PC-9 (cell line): Measurements from ENCODE around the gene BARD1. TPM values are rescaled to one million over a fixed set of nuclear protein-coding genes. Genes with fewer than 3 reads are reported as not detected.

Experiments used
- BruUV-seq: library from RNA; stranded (reverse); fragments of 400-500 nt; replicated peaks from 2 replicates; lab custom pipeline; 2021; lab: Mats Ljungman, UMichigan
- CTCF ChIA-PET: fragments of 300-600 bp; sonication (Branson Sonifier 250); formaldehyde crosslinking; loops from one replicate; lab custom pipeline; 2022; ENCODE audit warnings: antibody characterized with exemption; lab: Charles Lee
- POLR2A ChIA-PET: fragments of 300-600 bp; sonication (Branson Sonifier 250); formaldehyde crosslinking; loops from one replicate; lab custom pipeline; 2022; ENCODE audit warnings: antibody characterized with exemption; ENCODE audit not compliant: unreplicated experiment; lab: Charles Lee
- DNase-seq, 2 experiments: peaks; one replicate each; pipeline versions ENCODE4 v3.0.0 to v3.0.0-alpha.2; 2015 to 2022; ENCODE audit warnings: mixed read lengths in 1 of 2
- H2AFZ ChIP-seq: fragments of 200-600 bp; sonication (generic); 2 replicates; pipeline ENCODE4 v1.8.1; 2017; ENCODE audit warnings: antibody characterized with exemption
- H3F3A ChIP-seq: fragments of 200-600 bp; sonication (generic); 2 replicates; pipeline ENCODE4 v1.8.1; 2017; ENCODE audit warnings: antibody characterized with exemption, mild to moderate bottlenecking, low read depth; ENCODE audit not compliant: insufficient read depth
- H3K27ac ChIP-seq: fragments of 200-600 bp; sonication (generic); 2 replicates; pipeline ENCODE4 v1.6.1; 2016; ENCODE audit warnings: mixed run types
- H3K27me3 ChIP-seq: fragments of 200-600 bp; sonication (generic); 2 replicates; pipeline ENCODE4 v1.6.1; 2016; ENCODE audit warnings: low read depth, mixed run types; ENCODE audit not compliant: insufficient read depth
- H3K36me3 ChIP-seq: fragments of 200-600 bp; sonication (generic); 2 replicates; pipeline ENCODE4 v1.6.1; 2016; ENCODE audit warnings: low read depth, mixed run types
- H3K4me1 ChIP-seq: fragments of 200-600 bp; sonication (generic); replicated peaks from 2 replicates; pipeline ENCODE4 v1.6.1; 2016; ENCODE audit warnings: mixed run types; ENCODE audit not compliant: insufficient read depth
- H3K4me2 ChIP-seq: fragments of 200-600 bp; sonication (generic); 2 replicates; pipeline ENCODE4 v1.6.1; 2017; ENCODE audit warnings: mixed run types
- H3K4me3 ChIP-seq: fragments of 200-600 bp; sonication (generic); 2 replicates; pipeline ENCODE4 v1.6.1; 2016; ENCODE audit warnings: mixed run types
- H3K79me2 ChIP-seq: fragments of 200-600 bp; sonication (generic); 2 replicates; pipeline ENCODE4 v1.6.1; 2017; ENCODE audit warnings: low read depth, mixed run types
- H3K9me2 ChIP-seq: fragments of 200-600 bp; sonication (generic); 2 replicates; pipeline ENCODE4 v1.8.1; 2017; ENCODE audit warnings: mild to moderate bottlenecking; ENCODE audit not compliant: insufficient read depth
- H3K9me3 ChIP-seq: fragments of 200-600 bp; sonication (generic); 2 replicates; pipeline ENCODE4 v1.8.1; 2016; ENCODE audit warnings: low read depth; ENCODE audit not compliant: insufficient read depth
- H4K20me1 ChIP-seq: fragments of 200-600 bp; sonication (generic); 2 replicates; pipeline ENCODE4 v1.8.1; 2017; ENCODE audit not compliant: insufficient read depth
- CTCF ChIP-seq: fragments of 200-600 bp; sonication (generic); conservative IDR thresholded peaks from 2 replicates; pipeline ENCODE4 v1.6.1; 2017; ENCODE audit warnings: mixed run types, antibody characterized with exemption, mild to moderate bottlenecking, moderate library complexity
- EZH2 ChIP-seq: fragments of 200-600 bp; sonication (generic); IDR thresholded peaks from 2 replicates; pipeline ENCODE4 v1.8.0; 2017; ENCODE audit warnings: antibody characterized with exemption, low read depth
- intact Hi-C: fragments of 100-400 bp; cut with micrococcal nuclease; formaldehyde crosslinking; loops from one replicate; pipeline ENCODE4 v1.10.0; 2022; ENCODE audit not compliant: unreplicated experiment
- total RNA-seq: library from RNA; stranded (reverse); gene quantifications from 2 replicates; pipeline ENCODE4 v1.2.3, GENCODE V29; 2021

BARD1 gene
- total RNA-seq, 1 experiment from 2014 or later: 29.1 TPM

GRCh38 chr2:214843823-214844222 lies 34.3 kb upstream of the BARD1 start:
- no peak overlapping the region for H3K4me3 ChIP-seq
- ChIA-PET CTCF (no interaction called here), POLR2A (no interaction called here)
- intact Hi-C loops: no loop called here
- no peaks in the 10 kb centered on the region for H4K20me1 ChIP-seq
- no peaks in the 10 kb centered on the region for H3K9me2 ChIP-seq
- H3K4me2 ChIP-seq: no peak overlapping the region
- H3K9me3 ChIP-seq: no peaks in the 10 kb centered on the region
- H2AFZ ChIP-seq: no peak overlapping the region
- no peaks in the 10 kb centered on the region for H3K4me1 ChIP-seq
- no peaks in the 10 kb centered on the region for H3K79me2 ChIP-seq
- no peaks in the 10 kb centered on the region for H3F3A ChIP-seq
- no TSS peak for BruUV-seq
- DNase-seq: no peak
- H3K27me3 ChIP-seq: no peaks in the 10 kb centered on the region
- H3K36me3 ChIP-seq: no peaks in the 10 kb centered on the region
- no peak overlapping the region for H3K27ac ChIP-seq
- TF ChIP-seq EZH2 (no peak), CTCF (no peak)

- no peaks in the 10 kb centered on the region for H3K9me3 ChIP-seq
- H3K27ac ChIP-seq: no peak overlapping the region
- H3K4me3 ChIP-seq: no peak overlapping the region
- no peaks in the 10 kb centered on the region for H4K20me1 ChIP-seq
- no TSS peak for BruUV-seq
- no peak for DNase-seq
- no peaks in the 10 kb centered on the region for H3K36me3 ChIP-seq
- no peaks in the 10 kb centered on the region for H3K79me2 ChIP-seq
- no peak overlapping the region for H3K4me2 ChIP-seq
- ChIA-PET CTCF (no interaction called here), POLR2A (interaction anchor here (0.6 kb wide), 1 partner anchor 1059 kb away, joined by 6 read pairs; no protein-coding TSS in a partner anchor)
- no peaks in the 10 kb centered on the region for H3K27me3 ChIP-seq
- intact Hi-C loops: no loop called here
- no peaks in the 10 kb centered on the region for H3K9me2 ChIP-seq
- H3K4me1 ChIP-seq: no peaks in the 10 kb centered on the region
- TF ChIP-seq EZH2 (no peak), CTCF (no peak)
- H2AFZ ChIP-seq: no peak overlapping the region
- no peaks in the 10 kb centered on the region for H3F3A ChIP-seq
These were observed 30.0 kb upstream of the BARD1 start for GRCh38 chr2:214839464-214839863.

- BruUV-seq: no TSS peak
- DNase-seq: no peak
- Histone ChIP-seq H3K9me2 (no peaks in the 10 kb centered on the region), H3K79me2 (no peaks in the 10 kb centered on the region), H3K4me3 (no peak overlapping the region), H4K20me1 (no peaks in the 10 kb centered on the region), H3K4me1 (no peaks in the 10 kb centered on the region), H3F3A (no peaks in the 10 kb centered on the region), H3K36me3 (no peaks in the 10 kb centered on the region), H3K27me3 (no peaks in the 10 kb centered on the region), H3K4me2 (no peak overlapping the region), H3K9me3 (no peaks in the 10 kb centered on the region), H3K27ac (no peak overlapping the region), H2AFZ (no peak overlapping the region)
- intact Hi-C loops: no loop called here
- TF ChIP-seq EZH2: no peak
- TF ChIP-seq CTCF: no peak
- CTCF ChIA-PET: no interaction called here
- POLR2A ChIA-PET: interaction anchor here (0.5 kb wide), 1 partner anchor 13 kb away, joined by 9 read pairs; no protein-coding TSS in a partner anchor
These were observed 28.0 kb upstream of the BARD1 start for GRCh38 chr2:214837466-214837865.
